LHCN-M2 (cell line): ENCODE measurements around the gene FAM3B. TPM values are rescaled to one million over a fixed set of nuclear protein-coding genes. Genes with fewer than 3 reads are reported as not detected.
"Not testable (repeated sequence)": the region's sequence is repeated elsewhere in the genome, so short reads cannot be mapped to it uniquely, and the experiment has no call there.

Source experiments
- DNase-seq: peaks from one replicate; pipeline ENCODE4 v3.0.0-alpha.2; 2012; ENCODE audit warnings: low read depth
- total RNA-seq: library from RNA; depleted of rRNA; stranded (reverse); fragments of >200 nt; gene quantifications from 2 replicates; pipeline ENCODE4 v1.2.3, GENCODE V29; 2014

The FAM3B gene
- total RNA-seq, 1 experiment from 2014 or later = not detected

DNA sequence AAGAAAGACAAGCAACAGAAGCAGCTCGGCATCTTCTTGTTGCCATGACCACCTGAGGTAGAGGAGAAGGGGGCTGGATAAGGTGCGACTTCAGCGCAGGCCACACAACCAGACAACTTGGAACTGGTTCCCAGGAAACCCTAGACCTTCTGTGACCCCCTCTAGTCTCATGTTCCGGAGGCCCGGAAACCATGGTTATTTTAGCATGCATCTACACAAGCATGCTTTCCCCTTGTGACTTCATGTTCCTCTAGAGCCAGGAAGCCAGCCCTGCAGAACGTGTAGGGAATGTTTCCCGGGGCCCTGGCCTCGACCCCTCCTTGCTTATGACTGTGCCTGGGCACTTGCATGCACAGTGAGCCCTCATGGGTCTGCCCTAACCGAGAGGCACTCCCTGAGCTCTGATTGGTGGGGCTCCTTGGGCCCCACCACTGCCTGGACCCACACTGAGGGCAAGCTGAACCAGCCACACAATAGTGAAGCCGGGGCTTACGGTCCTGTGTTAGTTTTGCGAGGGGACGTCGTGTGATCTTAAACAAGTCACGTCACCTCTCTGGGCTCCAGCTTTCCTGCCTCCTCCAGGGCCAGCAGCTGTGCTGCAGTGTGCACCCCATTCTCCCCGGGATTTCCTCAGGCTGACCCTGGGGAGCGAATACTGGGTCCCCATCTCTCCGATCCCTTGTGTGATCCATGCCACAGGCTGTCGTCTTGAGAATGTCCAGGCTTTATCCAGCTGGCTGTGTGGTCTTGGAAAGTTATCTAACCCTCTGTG lies 33.2 kb downstream of the FAM3B start:
- no peak for DNase-seq

DNA sequence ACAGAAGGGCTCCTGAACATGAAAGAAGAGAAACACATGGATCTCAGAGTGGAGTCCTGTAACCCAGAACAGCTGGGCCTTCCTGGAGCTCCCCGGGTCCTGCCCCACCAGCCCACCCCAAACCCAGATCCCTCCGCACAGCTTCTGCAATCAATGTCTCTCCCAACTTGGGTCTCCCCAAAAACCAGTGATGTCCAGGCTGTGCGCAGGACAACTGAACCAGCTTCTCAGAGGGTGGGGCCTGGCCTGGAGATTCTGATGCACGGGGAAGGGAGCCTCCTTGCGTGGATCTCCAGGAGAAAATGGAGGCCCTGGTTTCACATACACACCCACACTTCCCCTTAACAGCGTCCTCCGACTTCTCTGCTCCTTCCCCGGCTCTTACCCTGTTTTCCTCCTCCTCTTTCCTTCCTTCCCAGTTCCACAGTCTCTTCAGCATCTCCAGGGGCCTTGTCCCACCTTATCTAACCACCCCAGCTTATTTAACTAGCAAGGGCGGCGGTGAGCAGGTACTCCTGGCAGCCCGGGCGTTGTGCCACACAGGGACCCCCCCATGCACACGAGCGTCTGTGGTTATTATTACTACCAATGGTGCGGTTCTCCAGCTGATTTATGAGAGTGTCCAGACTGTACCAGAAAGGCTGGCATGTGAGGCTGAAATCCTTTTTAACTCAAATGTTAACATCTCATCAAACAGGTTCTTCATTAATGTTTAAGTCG lies 34.0 kb downstream of the FAM3B start:
- DNase-seq = no peak

DNA sequence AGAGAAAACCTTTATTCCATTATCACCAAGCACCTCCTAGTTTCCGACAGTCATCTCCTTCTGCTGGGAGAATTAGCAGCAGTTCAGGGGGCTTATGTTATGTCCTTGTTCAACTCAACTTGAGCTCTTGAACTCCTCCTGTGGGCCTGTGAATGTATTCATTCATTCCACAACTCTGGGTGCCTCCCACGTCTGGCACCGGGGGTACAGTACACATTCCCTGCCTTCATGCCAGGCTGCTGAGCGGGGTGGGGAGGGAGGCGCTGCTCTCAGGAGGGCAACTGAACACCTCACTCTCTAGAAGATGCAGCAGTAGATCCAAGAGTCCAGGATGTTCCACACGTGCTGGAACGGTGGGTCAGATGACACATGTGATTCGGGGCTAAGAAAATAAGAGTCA lies 40.9 kb downstream of the FAM3B start:
- DNase-seq = no peak

DNA sequence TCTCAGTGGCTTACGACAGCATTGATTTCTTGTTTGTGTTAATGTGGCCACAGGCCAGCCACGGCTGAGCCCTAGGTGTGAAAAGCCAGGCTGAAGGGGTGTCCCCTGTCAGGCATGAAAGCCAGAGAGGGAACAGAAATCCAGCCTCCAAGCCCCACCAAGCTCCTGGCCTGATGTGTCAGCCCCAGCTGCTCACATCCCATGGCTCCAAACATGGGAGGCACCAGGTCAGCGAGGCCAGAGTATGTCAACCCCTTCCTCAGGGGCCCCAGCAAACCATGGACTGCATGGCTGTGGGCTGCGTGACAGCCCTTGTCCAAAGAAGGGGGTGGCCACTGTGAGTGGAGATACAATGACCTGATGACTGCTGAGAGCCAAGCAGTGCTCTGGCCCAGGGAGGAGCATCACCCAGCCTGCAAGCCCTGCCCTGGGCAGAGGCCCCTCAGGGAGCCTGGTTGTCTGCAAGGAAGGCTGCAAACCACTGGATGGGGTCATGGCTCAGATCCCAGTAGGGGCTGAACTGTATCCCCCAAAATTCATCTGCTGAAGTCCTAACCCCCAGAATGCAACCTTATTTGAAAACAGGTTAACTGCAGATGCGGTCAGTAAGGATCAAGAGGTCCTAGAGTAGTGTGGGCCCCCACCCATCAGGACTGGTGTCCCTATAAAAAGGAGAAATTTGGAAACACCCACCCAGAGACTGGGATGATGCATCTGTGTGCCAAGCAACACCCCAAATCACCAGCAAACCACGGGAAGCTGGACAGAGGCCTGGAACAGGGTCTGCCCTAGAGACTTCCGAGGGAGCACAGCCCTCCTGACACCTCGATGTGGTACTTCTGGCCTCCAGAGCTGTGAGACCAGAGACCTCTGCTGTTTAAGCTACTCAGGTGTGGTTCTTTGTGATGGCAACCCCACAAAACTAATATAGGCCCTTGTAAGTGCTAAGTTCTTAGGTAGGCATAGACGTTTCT lies 41.9 kb downstream of the FAM3B start:
- no peak for DNase-seq

DNA sequence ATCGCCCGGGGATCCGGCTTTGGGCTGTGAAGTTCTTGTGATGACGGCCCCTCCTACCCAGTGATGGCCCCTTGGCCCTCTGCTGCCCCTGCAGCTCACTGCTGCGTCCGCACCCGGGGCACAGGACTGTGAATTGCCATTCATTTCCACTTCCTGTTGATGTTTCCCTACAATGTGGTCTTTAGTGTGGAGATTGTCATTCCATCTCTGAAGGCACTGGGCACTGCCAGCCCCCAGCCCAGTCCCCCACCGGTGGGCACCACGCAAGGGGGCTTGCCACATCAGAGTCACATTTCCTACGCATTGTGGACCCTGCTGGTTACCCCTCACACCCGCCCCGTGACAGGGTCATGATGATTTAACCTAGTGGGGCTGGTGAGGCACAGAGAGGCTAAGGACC lies 42.7 kb downstream of the FAM3B start:
- no peak for DNase-seq

DNA sequence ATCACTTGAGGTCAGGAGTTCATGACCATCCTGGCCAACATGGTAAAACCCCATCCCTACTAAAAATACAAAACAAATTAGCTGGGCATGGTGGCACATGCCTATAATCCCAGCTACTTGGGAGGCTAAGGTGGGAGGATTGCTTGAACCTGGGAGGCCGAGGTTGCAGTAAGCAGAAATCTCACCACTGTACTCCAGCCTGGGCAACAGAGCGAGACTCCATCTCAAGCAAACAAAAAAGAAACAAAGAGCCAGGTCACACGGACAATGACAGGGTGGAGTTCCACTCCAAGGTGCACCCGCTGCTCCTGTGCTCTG lies 43.1 kb downstream of the FAM3B start:
- not testable (repeated sequence) for DNase-seq

DNA sequence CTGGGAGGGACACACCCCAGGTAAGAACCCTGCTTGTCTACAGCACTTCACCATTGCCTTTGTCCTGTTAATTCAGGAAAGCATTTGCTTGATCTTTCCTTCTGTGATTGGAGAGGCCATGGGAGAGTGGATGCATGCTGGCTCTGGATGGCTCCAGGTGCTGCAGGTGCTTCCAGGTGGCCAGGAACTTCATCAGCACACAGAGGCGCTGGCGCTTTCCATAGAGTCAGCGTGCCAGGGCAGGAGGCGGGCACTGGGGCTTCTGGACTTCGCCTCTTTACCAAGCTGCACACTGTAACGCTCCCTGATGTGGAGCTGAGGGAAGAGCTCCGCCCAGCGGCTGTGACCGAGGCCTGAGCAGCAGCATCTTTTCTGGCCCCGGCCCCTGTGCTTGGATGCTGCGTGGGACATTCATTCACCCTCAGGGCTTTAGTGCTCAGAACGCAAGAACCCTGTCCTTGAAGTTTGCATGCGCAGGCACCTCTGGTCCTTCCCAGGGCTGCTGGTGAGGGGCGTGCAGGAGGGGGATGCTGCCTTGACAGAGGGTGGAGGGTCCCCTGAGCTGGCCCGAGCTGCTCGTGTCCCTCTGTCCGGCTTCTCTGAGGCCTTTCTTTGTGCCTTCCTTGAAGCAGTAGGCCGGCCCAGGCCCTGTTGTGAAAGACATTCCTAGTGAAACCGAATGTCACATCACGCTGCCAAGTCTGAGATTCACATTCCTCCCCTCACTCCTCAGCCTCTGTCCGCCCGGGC lies 43.6 kb downstream of the FAM3B start:
- no peak for DNase-seq

DNA sequence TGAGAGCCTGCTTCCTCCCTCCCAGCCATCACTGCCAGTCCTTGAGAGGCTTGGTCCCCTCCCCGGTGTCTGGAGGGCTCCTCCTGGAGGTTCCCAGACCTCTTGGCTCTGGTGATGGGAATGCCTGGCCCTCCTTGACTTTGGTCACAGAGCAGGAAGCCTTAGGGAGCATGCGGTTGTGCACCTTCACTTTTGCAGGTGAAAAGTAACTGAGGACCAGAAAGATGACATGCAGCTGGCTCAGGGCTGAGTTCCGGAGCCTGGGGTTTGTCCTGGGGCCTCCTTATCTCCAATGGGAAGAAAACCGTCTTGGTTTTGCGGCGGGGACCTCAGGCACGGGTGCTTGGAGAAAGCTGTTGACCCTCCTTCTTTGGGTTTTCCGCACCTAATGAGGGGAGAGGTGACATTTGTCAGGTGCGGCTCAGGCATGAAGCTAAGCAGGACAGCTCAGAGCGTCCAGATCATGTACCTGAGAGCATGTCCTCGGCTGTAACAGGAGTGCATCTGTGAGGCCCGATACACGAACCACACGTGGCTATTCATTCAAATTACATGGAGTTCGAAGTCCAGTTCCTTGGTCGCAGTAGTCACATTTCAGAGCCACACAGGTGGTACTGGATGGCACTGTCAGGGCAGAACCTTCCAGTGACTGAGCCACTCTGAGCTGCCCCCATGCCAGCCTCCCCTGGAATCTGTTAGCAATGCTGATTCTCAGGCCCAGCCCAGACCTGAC lies 44.6 kb downstream of the FAM3B start:
- no peak for DNase-seq

DNA sequence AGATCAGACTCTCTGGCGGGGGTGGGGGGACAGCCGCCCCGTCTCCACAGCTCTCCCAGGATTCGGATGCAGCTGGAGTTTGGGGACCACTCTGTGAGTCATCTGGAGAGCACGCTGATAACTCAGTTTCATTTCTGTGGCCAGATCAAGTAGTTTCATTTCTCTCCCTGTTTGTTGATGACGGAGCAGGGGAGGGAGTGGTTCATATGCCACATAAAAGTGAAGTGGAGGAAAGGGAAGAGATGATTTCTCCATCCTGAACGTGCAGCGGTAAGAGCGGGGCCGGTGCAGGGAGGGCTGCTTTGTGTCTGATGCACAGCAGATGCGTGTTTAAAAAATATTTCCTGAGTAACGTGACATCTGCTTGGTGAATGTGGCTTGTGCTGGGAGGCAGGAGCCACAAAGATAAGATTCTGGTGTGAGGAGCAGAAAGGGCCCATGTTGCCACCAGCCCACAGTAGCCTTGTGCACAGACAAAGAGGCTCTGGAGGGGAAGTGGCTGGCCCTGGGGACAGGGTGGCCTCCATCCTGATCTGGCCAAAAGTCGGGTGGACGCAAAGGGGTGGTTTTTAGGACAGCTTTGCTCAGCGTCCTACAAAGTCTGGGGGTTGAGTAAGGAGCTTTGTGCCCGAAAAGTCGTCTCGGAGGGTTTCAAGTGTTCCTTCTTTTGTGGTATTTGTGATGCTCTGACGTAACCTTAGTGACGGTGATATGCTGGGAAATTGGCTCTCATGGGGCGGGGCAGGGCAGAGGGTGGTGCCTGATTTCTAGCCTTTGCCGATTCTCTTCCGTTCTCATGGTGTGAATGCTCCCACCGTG lies 45.4 kb downstream of the FAM3B start, which contains the start of gene MX2:
Gene MX2 (plus strand): TSS at position 242 of the 819 bp plus-strand sequence. CDS start 14,880 bp downstream, outside the sequence.
- DNase-seq = peak; percentile 54

DNA sequence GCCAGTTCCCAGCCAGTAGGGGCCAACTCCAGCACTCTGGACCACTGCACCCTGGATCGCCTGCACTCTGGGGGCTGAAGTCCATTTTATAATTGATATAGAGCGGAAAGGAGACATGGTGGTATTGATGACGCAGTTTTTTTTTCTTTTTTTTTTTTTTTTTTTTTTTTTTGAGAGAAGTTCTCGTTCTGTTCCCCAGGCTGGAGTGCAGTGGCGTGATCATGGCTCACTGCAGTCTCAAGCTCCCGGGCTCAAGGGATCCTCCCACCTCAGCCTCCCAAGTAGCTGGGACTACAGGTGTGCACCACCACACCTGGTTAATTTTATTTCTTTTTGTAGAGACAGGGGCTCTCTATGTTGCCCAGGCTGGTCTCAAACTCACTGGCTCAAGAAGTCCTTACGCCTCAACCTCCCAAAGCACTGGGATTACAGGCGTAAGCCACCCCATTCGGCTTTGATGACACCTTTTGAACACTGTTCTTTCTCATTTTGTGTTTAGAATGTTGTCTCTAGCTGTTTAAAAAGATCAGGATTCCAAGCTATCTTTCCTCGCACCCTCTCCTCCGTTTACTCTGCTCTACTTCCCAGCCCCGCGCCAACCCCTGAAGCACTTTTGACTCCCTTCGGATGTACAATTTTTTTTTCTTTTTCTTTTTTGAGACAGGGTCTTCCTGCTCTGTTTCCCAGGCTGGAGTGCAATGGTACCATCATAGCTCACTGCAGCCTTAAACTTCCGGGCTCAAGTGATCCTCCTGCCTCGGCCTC lies 46.2 kb downstream of the FAM3B start:
- no peak for DNase-seq

DNA sequence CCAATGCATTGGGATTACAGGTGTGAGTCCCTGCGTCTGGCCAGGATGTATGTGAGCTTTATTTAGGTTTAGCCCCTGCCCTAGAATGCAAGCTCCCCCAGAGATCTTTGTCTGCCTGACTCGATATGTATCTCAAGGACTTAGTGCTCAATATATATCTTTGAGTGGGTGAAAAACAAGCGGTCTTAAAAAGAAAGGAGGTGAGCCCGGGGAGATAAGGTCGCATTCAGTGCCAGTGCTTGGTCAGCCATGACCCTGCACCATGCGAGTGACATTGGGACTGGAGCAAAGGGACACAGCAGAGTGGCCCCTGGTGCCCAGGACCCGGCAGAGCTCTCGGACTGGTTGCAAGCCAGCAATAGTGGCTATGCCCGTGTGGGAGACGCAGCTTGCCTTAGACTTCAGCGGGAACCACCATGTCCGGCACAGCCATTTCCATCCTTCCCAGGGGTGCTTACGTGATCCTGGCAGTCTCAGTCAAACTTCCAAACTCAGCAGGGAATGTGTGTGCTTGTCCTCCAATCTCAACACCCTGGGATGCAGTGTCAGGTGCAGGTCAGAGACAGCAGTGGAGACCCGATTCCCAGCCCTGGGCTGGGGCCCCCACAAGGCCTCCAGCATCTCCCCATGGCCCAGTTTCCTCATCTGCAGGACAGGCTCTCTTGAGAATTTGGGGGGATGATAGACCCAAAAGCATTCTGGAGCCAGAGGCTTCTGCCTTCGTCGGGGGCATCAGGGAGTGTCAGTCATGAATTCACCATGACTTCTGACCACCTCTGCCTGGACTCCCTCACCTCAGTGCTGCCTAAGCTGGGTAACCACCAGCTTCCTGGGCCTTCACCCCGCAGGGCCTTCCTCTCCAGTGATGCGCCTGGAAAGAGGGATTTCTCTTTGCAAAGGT lies 47.0 kb downstream of the FAM3B start:
- DNase-seq = no peak

DNA sequence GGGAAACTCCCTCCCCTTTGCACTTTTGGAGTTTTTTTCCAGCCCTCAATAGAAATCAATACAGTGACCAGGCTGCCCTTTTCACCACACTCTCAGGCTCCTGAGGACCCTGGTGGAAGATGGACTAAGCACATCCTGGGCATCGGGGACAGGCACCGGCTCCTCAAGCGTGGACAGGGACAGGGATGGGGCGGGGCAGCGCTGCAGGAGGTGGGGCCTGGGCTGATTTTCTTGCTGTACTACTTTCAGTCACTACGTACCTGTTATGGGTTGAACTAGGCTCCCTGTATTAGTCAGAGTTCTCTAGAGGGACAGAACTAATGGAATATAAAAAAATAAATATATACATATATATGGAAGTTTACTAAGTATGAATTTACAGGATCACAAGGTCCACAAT lies 47.7 kb downstream of the FAM3B start:
- no peak for DNase-seq

DNA sequence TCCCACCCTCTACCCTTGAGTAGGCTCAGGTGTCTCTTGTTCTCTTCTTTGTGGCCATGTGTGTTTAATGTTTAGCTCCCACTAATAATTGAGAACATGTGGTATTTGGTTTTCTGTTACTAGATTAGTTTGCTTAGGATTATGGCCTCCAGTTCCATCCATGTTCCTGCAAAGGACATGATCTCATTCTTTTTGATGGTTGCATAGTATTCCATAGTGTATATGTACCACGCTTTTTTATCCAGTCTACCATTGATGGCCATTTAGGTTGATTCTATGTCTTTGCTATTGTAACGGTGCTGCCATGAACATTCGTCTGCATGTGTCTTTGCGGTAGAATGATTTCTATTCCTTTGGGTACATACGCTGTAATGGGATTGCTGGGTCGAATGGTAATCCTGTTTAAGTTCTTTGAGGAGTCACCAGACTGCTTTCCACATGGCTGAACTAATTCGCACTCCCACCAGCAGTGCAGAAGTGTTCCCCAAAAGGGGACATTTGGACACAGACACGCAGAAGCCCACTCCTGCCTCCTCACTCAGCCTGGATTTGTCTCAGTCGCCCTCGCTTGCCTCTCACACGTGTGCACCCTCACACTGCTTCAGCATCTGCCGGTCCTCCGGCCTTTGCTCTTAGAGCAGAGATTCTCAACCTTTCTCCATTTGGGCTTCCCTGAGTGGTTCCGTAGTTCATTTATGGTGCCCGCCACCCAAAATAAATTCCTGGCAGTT lies 48.9 kb downstream of the FAM3B start:
- DNase-seq = no peak

DNA sequence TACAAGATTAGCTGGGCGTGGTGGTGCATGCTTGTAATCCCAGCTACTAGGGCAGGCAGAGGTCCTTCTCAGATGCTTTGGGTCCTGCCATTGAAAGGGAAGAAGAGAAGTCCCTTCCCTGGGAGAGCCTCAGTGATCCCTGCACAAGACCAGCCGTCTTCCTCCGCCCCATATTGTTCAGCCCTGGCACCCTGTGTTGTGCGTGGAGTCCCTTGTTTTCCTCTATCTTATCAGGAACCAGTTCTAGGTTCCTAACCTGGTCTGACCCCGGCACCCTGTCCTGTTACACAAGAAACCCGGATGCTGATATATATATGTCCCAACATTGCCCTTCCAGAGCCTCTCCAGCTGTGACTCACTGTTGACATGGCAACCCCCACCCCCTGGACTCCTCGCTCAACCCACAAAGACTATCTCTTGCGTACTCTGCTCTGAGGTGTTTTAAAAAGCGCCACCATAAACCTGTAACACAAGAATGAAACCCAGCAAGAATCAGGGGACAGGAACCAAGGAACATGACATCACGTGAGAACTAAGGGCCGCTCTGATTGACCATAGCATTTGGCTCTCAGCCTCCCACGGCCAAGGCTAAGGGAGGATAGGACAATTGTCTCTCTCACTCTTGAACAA lies 50.0 kb downstream of the FAM3B start:
- peak; percentile 69 for DNase-seq

DNA sequence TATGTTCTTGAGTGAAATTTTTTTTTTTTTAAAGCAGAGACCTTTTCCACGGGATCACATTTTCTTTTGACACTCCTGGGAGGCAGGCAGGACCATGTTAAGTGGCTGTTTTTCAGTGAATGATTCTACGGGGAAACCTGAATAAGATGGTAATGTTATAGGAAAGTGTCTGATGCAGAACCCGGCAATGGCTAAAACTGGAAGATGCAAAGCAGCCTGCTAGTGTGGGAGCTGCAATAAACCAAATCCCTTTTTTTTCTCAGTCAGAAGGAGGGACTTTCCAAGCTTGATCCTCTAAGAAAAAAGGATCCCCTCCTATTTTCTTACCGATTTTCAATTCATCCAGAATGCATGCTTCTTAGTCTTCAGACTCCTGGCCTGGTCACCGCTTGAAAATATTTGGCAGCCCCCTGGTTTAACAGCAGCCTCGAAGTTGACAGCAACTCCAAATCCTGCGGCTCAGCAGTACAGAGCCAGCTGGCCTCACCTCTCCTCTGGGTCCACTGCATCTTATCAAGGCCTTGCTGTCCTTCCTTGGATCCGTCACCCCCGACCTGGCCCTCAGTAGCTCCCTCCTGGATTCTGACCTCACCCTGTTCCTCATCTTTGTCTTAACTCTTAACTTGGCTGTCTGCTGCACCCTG lies 50.8 kb downstream of the FAM3B start:
- DNase-seq = no peak
